Keratinocyte (primary cell): ENCODE measurements around the gene GSN. TPM values are rescaled to one million over a fixed set of nuclear protein-coding genes. Genes with fewer than 3 reads are reported as not detected.

ENCODE experiments used
- DNase-seq: peaks from one replicate; pipeline ENCODE4 v3.0.0-alpha.2; 2011; ENCODE audit warnings: low read depth, missing footprints, low spot score
- FAIRE-seq: peaks from 2 replicates; lab custom pipeline; 2011; peaks lifted over from hg19 to GRCh38; lab: Jason Lieb, UNC
- H2AFZ ChIP-seq: 2 replicates; pipeline ENCODE4 v1.6.0; 2012; ENCODE audit warnings: low read length, control low read depth, inconsistent platforms; ENCODE audit not compliant: control insufficient read depth
- H3K27ac ChIP-seq: 2 replicates; pipeline ENCODE4 v1.5.1; 2011; ENCODE audit warnings: low read length; ENCODE audit not compliant: control insufficient read depth, insufficient read depth
- H3K27me3 ChIP-seq: 3 replicates; pipeline ENCODE4 v1.6.0; 2011; ENCODE audit warnings: low read length; ENCODE audit not compliant: control insufficient read depth, insufficient read depth; ENCODE audit errors: extremely low read depth
- H3K36me3 ChIP-seq, 2 experiments: 2 replicates in 1 of 2; 3 replicates in 1 of 2; pipeline ENCODE4 v1.5.1; 2011; ENCODE audit warnings: low read length in 2 of 2, mild to moderate bottlenecking in 1 of 2; ENCODE audit not compliant: control insufficient read depth in 2 of 2, insufficient read depth in 2 of 2; ENCODE audit errors: extremely low read depth in 1 of 2
- H3K4me1 ChIP-seq: 3 replicates; pipeline ENCODE4 v1.5.1; 2011; ENCODE audit warnings: low read length; ENCODE audit not compliant: control insufficient read depth, insufficient read depth; ENCODE audit errors: extremely low read depth
- H3K4me2 ChIP-seq: 3 replicates; pipeline ENCODE4 v1.6.0; 2011; ENCODE audit warnings: low read depth, low read length; ENCODE audit not compliant: control insufficient read depth, insufficient read depth; ENCODE audit errors: extremely low read depth
- H3K4me3 ChIP-seq, 3 experiments: fragments of 200-600 bp in 1 of 3; sonication (generic) in 1 of 3; 2 replicates in 2 of 3; 3 replicates in 1 of 3; pipeline ENCODE4 v1.5.1; 2011 to 2016; ENCODE audit warnings: low read length in 3 of 3, mild to moderate bottlenecking in 3 of 3, control low read depth in 2 of 3, inconsistent platforms in 1 of 3, low read depth in 1 of 3, mixed read lengths in 1 of 3, mixed run types in 1 of 3, moderate library complexity in 1 of 3; ENCODE audit not compliant: control insufficient read depth in 2 of 3, insufficient read depth in 2 of 3; ENCODE audit errors: extremely low read depth in 1 of 3
- H3K79me2 ChIP-seq: 2 replicates; pipeline ENCODE4 v1.6.0; 2012; ENCODE audit warnings: low read length; ENCODE audit not compliant: control insufficient read depth, insufficient read depth
- H3K9ac ChIP-seq: 3 replicates; pipeline ENCODE4 v1.6.0; 2011; ENCODE audit warnings: low read length; ENCODE audit not compliant: control insufficient read depth, insufficient read depth; ENCODE audit errors: extremely low read depth
- H3K9me1 ChIP-seq: 3 replicates; pipeline ENCODE4 v1.6.0; 2011; ENCODE audit warnings: low read length; ENCODE audit not compliant: control insufficient read depth, insufficient read depth; ENCODE audit errors: extremely low read depth
- H3K9me3 ChIP-seq: 2 replicates; pipeline ENCODE4 v1.5.1; 2012; ENCODE audit warnings: low read depth, low read length; ENCODE audit not compliant: control insufficient read depth
- H4K20me1 ChIP-seq: 3 replicates; pipeline ENCODE4 v1.6.0; 2011; ENCODE audit warnings: low read length; ENCODE audit not compliant: control insufficient read depth, insufficient read depth; ENCODE audit errors: extremely low read depth
- EZH2 ChIP-seq: IDR thresholded peaks from one replicate; pipeline ENCODE4 v1.6.1; 2012; ENCODE audit warnings: inconsistent platforms, mild to moderate bottlenecking, low read length, moderate library complexity
- dilution Hi-C: fragments of 300-500 bp; cut with MboI; formaldehyde crosslinking; loops from one replicate; pipeline ENCODE4 v1.7.0; 2020; ENCODE audit warnings: low sequenced_read_pairs; ENCODE audit not compliant: extremely low pct_ligation_motif_present
- polyA plus RNA-seq, 5 experiments: library from polyadenylated mRNA; depleted of rRNA in 3 of 5; stranded (reverse) in 3 of 5; stranded (forward) in 1 of 5; unstranded in 1 of 5; fragments of >200 nt; gene quantifications; 1 replicate in 1 of 5; 2 replicates in 3 of 5; 3 replicates in 1 of 5; pipeline versions ENCODE4 v1.2.1 to v1.2.3, GENCODE V29; 2011 to 2012; ENCODE audit warnings: missing spikeins in 2 of 5, low read depth in 1 of 5, low replicate concordance in 1 of 5
- TF ChIP-seq, protein P1 (sequence below), 3 experiments: IDR thresholded peaks in 1 of 3; conservative IDR thresholded peaks in 1 of 3; optimal IDR thresholded peaks in 1 of 3; 2 replicates in 2 of 3; 3 replicates in 1 of 3; pipeline versions ENCODE3 to v1.5.1; 2011; ENCODE audit warnings: low read length in 3 of 3, mild to moderate bottlenecking in 3 of 3, moderate library complexity in 2 of 3, control low read depth in 1 of 3, inconsistent platforms in 1 of 3; ENCODE audit not compliant: insufficient read depth in 2 of 3; ENCODE audit errors: extremely low read depth in 1 of 3

GSN gene
- polyA plus RNA-seq, 1 donor (not counting 4 experiments of a cell fraction or from before 2014, with no cell fraction given), result 166 TPM

DNA sequence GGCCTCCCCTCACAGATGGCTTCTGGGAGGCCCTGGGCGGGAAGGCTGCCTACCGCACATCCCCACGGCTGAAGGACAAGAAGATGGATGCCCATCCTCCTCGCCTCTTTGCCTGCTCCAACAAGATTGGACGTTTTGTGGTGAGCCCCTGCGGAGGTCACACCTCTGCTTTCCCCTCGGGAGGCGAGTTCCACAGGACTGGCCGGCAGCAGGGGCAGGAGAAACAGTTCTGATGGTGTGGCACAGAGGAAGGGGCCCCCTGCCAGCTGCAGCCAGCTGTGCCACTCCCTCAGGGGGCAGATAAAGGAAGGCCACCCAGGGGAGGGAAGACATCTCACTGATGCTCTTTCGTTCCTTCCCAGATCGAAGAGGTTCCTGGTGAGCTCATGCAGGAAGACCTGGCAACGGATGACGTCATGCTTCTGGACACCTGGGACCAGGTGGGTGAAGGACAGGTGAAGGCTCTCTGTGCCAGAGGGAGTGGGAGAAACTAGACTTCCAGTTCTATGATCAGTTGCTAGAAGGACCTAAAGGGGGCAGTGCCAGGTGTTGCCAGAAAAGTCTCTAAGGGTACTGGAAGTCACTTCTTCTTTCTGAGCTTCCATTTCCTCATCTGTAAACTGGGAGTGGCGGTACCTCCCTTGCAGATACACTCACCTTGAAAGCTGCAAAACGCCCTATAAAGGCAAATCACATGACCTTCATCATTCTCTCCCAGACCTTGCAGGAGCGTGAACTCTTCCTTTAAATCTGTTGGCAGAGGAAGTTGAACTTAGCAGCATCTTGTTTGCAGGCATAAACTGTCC is 61.1 kb downstream of the GSN start:
- no peak overlapping the region for H3K4me3 ChIP-seq
- dilution Hi-C loops, result no loop called here

GRCh38 chr9:121331549-121331948 is 63.6 kb downstream of the GSN start:
- Histone ChIP-seq H3K9me3 (no peaks in the 10 kb centered on the region), H3K36me3 (peaks cover 31 to 32% of the 10 kb centered on the region in 2 experiments), H4K20me1 (no peaks in the 10 kb centered on the region), H2AFZ (no peak overlapping the region), H3K4me2 (no peak overlapping the region), H3K9me1 (no peaks in the 10 kb centered on the region), H3K27ac (no peak overlapping the region), H3K4me1 (peaks cover 25% of the 10 kb centered on the region), H3K79me2 (no peaks in the 10 kb centered on the region), H3K27me3 (no peaks in the 10 kb centered on the region), H3K9ac (no peak overlapping the region), H3K4me3 (no peak overlapping the region)
- no peak for DNase-seq
- dilution Hi-C loops, result no loop called here
- TF ChIP-seq, protein P1, sequence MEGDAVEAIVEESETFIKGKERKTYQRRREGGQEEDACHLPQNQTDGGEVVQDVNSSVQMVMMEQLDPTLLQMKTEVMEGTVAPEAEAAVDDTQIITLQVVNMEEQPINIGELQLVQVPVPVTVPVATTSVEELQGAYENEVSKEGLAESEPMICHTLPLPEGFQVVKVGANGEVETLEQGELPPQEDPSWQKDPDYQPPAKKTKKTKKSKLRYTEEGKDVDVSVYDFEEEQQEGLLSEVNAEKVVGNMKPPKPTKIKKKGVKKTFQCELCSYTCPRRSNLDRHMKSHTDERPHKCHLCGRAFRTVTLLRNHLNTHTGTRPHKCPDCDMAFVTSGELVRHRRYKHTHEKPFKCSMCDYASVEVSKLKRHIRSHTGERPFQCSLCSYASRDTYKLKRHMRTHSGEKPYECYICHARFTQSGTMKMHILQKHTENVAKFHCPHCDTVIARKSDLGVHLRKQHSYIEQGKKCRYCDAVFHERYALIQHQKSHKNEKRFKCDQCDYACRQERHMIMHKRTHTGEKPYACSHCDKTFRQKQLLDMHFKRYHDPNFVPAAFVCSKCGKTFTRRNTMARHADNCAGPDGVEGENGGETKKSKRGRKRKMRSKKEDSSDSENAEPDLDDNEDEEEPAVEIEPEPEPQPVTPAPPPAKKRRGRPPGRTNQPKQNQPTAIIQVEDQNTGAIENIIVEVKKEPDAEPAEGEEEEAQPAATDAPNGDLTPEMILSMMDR (optimal IDR thresholded peaks at IDR 0.05 in 1 of 3, IDR thresholded peaks at IDR 0.05 in 1 of 3, conservative IDR thresholded peaks at IDR 0.05 in 1 of 3; ENCODE audit: extremely low read depth in 1 of 3, insufficient read depth in 2 of 3, low read length in 3 of 3), result no peak
- no peak for TF ChIP-seq EZH2
- no peak for FAIRE-seq

More for the DNA sequence above, 61.1 kb downstream of the GSN start:
- Histone ChIP-seq H3K27me3 (no peaks in the 10 kb centered on the region), H4K20me1 (no peaks in the 10 kb centered on the region), H3K4me1 (peaks cover 13% of the 10 kb centered on the region), H3K27ac (no peak overlapping the region), H3K9me3 (no peaks in the 10 kb centered on the region), H3K79me2 (no peaks in the 10 kb centered on the region), H3K9ac (no peak overlapping the region), H2AFZ (no peak overlapping the region), H3K36me3 (peaks cover 44 to 46% of the 10 kb centered on the region in 2 experiments), H3K4me2 (no peak overlapping the region), H3K9me1 (no peaks in the 10 kb centered on the region)
- DNase-seq (no peak), FAIRE-seq (no peak)
- TF ChIP-seq EZH2, result no peak
- TF ChIP-seq, protein P1 (optimal IDR thresholded peaks at IDR 0.05 in 1 of 3, IDR thresholded peaks at IDR 0.05 in 1 of 3, conservative IDR thresholded peaks at IDR 0.05 in 1 of 3; ENCODE audit: extremely low read depth in 1 of 3, insufficient read depth in 2 of 3, low read length in 3 of 3), result no peak
